GM12865 (cell line): ENCODE data around the gene LTF.
A peak's percentile ranks its signal among the peaks of the same experiment; 100 is the strongest.

Source experiments
- DNase-seq: peaks from one replicate; pipeline ENCODE4 v3.0.0; 2010; ENCODE audit warnings: low read depth
- H3K4me3 ChIP-seq: 2 replicates; pipeline ENCODE4 v1.5.1; 2011; ENCODE audit warnings: mild to moderate bottlenecking, low read depth, low read length, control low read depth
- CTCF ChIP-seq: IDR thresholded peaks from 2 replicates; pipeline ENCODE4 v1.5.1; 2011; ENCODE audit warnings: low read length, control low read depth, low read depth, inconsistent platforms; ENCODE audit not compliant: insufficient read depth; ENCODE audit errors: missing control alignments

Gene LTF

DNA sequence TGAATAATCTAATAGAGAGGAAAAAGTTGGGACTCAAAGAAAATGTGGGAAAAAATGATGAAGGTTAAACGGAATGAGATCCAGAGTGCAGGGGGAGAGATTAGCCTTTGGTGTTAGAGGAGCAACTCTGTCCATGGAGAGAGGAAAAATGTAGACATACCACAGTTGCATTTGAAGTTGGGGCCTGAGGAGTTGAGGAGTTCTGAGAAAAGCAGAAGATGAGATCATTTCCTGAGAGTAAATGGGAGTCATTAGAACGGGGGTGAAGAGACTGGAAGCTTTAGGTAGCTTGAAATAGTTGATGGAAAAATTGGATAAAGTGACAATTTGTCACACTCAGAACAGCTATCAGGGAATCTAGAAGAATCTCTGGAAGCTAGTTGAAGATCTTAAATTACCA is 65.1 kb downstream of the LTF start:
- DNase-seq = no peak
- TF ChIP-seq CTCF = no peak
- H3K4me3 ChIP-seq = no peak overlapping the region

DNA sequence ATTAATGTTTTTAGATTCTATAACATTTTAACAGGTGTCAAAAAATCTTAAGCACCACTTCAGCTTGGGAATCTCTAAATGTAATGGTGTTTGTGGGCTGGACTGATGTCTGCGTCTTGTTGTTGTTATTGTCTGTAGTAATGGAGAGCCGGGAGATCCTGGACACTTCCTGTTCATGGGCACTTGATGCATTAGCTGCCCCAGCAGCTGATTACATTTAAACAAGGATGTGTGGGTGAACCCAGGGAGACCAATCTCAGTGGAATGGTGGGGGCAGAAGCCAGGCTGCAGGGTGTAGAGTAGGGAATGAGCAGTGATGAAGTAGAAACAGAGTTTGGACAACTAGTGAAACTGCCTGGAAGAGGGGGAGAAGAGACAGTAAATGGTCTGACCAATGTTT is 65.6 kb downstream of the LTF start:
- no peak for TF ChIP-seq CTCF
- DNase-seq = no peak
- H3K4me3 ChIP-seq = no peak overlapping the region

- no peak overlapping the region for H3K4me3 ChIP-seq
- no peak for DNase-seq
- TF ChIP-seq CTCF = no peak
Observed at GRCh38 chr3:46398186-46398955, 66.3 kb downstream of the LTF start.

- DNase-seq = no peak
- no peak for TF ChIP-seq CTCF
- no peak overlapping the region for H3K4me3 ChIP-seq
Observed at GRCh38 chr3:46397111-46397510, 67.6 kb downstream of the LTF start.

GRCh38 chr3:46395766-46396530 is 68.8 kb downstream of the LTF start:
- no peak for TF ChIP-seq CTCF
- H3K4me3 ChIP-seq = no peak overlapping the region
- DNase-seq = peak; percentile 43

DNA sequence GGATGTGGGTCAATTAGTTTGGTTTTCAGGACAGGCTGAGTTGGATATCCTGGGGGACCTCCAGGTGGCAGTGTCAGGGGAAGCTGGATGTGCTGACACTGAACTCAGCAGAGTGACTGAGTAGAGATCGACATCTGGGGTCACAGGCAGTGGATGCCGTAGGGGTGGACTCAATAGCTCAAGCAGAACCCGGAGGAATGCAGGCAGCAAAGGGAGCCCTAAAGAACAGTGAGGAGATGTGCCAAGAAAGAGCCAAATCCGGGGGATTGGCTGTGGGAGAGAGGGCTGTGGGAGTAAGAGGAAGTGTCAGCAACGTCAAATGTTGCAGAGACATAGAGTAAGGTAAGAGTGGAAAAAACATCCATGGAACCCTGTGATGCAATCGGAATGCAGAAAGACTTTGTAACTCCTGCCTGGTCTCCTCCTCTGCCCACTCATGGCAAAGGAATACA is 69.5 kb downstream of the LTF start:
- TF ChIP-seq CTCF = peak; percentile 26
- H3K4me3 ChIP-seq = no peak overlapping the region
- DNase-seq = no peak
